Activated T-helper 1 cell treated with anti-CD3 and anti-CD28 coated beads, Interleukin-2, amount 50 U/mL, for 16 hours (primary cell): ENCODE results near the gene PNPLA7.

ENCODE experiments used
- DNase-seq, 2 donors: peaks; one replicate each; pipeline ENCODE4 v3.0.0-alpha.2; 2020; ENCODE audit warnings: low read depth in 1 of 2, low spot score in 1 of 2

PNPLA7 gene

GRCh38 chr9:137437691-137438590 is 112.3 kb downstream of the PNPLA7 start:
- DNase-seq: no peak

GRCh38 chr9:137436761-137437600 is 113.2 kb downstream of the PNPLA7 start:
- DNase-seq: no peak

GRCh38 chr9:137435980-137436760 is 114.0 kb downstream of the PNPLA7 start:
- DNase-seq: no peak

GRCh38 chr9:137435381-137435891 is 114.8 kb downstream of the PNPLA7 start:
- no peak for DNase-seq

- DNase-seq: no peak
Measured at GRCh38 chr9:137434498-137435380, 115.5 kb downstream of the PNPLA7 start.

- DNase-seq: no peak
Measured at GRCh38 chr9:137433916-137434431, 116.2 kb downstream of the PNPLA7 start.

- no peak for DNase-seq
Measured at GRCh38 chr9:137433349-137433915, 116.8 kb downstream of the PNPLA7 start.

- no peak for DNase-seq
Measured at GRCh38 chr9:137432687-137433348, 117.4 kb downstream of the PNPLA7 start.

- DNase-seq: no peak
Measured at GRCh38 chr9:137431416-137431931, 118.7 kb downstream of the PNPLA7 start.

- DNase-seq: no peak
Measured at GRCh38 chr9:137430723-137431415, 119.3 kb downstream of the PNPLA7 start.

- DNase-seq: no peak
Measured at GRCh38 chr9:137429974-137430722, 120.1 kb downstream of the PNPLA7 start.

GRCh38 chr9:137429546-137429890 is 120.7 kb downstream of the PNPLA7 start:
- no peak for DNase-seq

- no peak for DNase-seq
Measured at GRCh38 chr9:137428841-137429545, 121.2 kb downstream of the PNPLA7 start.

- no peak for DNase-seq
Measured at GRCh38 chr9:137428311-137428630, 121.9 kb downstream of the PNPLA7 start.

- DNase-seq: no peak
Measured at GRCh38 chr9:137427454-137428310, 122.5 kb downstream of the PNPLA7 start.

- DNase-seq: no peak
Measured at GRCh38 chr9:137426018-137426681, 124.1 kb downstream of the PNPLA7 start.
